OCI-LY7 (cell line): ENCODE results near the gene CPOX.

ENCODE experiments used
- EZH2phosphoT487 ChIP-seq: fragments of 200-600 bp; sonication (generic); IDR thresholded peaks from 2 replicates; pipeline ENCODE4 v1.6.1; 2018; ENCODE audit warnings: low read depth, borderline replicate concordance, mild to moderate bottlenecking, mixed run types, antibody characterized with exemption, low read length, moderate library complexity, mixed read lengths
- TF ChIP-seq, protein P1 (sequence below): fragments of 200-600 bp; sonication (generic); conservative IDR thresholded peaks from 2 replicates; pipeline ENCODE4 v1.5.1; 2014; ENCODE audit warnings: mild to moderate bottlenecking, antibody characterized with exemption, low read length, moderate library complexity, mixed read lengths

DNA sequence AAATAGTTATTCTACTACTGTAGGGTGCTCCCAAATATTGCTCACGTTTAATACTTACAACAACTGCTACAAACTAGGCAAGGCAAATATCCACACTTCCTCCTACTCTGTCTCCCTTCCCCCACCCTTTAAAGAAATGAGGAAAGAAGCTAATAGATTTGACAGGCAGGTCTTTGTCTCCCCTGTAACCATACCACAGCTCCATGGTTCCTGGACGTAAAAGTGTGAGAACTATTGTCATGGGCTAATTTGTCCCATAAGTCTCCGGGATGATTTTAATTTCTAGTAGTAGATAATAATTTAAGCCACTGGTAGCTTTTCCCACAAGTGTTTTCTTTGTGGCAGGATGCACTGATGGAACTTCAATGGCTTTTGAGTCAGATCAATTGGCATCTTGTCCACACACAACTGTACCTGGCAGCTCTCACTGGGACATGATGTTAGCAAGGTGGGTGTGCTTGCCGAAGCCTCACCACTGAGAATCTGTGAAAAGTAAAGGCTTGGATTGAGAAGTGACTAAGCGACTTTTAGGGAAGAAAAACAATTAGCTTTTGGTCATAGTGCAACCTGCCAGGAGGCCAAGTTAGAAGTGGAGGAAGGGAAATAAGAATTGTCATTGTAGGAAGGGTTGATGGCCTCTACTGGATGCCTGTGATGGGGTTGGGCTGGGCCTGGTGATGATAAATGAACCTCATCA is 1.4 kb upstream of the CPOX start:
- no peak for TF ChIP-seq EZH2phosphoT487
- TF ChIP-seq, protein P1, sequence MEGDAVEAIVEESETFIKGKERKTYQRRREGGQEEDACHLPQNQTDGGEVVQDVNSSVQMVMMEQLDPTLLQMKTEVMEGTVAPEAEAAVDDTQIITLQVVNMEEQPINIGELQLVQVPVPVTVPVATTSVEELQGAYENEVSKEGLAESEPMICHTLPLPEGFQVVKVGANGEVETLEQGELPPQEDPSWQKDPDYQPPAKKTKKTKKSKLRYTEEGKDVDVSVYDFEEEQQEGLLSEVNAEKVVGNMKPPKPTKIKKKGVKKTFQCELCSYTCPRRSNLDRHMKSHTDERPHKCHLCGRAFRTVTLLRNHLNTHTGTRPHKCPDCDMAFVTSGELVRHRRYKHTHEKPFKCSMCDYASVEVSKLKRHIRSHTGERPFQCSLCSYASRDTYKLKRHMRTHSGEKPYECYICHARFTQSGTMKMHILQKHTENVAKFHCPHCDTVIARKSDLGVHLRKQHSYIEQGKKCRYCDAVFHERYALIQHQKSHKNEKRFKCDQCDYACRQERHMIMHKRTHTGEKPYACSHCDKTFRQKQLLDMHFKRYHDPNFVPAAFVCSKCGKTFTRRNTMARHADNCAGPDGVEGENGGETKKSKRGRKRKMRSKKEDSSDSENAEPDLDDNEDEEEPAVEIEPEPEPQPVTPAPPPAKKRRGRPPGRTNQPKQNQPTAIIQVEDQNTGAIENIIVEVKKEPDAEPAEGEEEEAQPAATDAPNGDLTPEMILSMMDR: no peak
